Activated CD4-positive, alpha-beta T cell treated with anti-CD3 and anti-CD28 coated beads, Interleukin-2, amount 10 ng/mL, durations not matched to agents 24 days and 14 days (primary cell): ENCODE measurements around the gene TERT. TPM values are rescaled to one million over a fixed set of nuclear protein-coding genes. Genes with fewer than 3 reads are reported as not detected.
"Not testable (repeated sequence)": the region's sequence is repeated elsewhere in the genome, so short reads cannot be mapped to it uniquely, and the experiment has no call there.

ENCODE experiments used
- DNase-seq: peaks from one replicate; pipeline ENCODE4 v3.0.0; 2022
- H3K27ac Mint-ChIP-seq: one replicate; pipeline ENCODE4 v1.8.0; 2022; ENCODE audit warnings: mild to moderate bottlenecking, mixed read lengths
- H3K27me3 Mint-ChIP-seq: one replicate; pipeline ENCODE4 v1.8.0; 2022; ENCODE audit warnings: mixed read lengths
- H3K36me3 Mint-ChIP-seq: one replicate; pipeline ENCODE4 v1.8.0; 2022; ENCODE audit warnings: low read depth, mild to moderate bottlenecking, mixed read lengths
- H3K4me1 Mint-ChIP-seq: one replicate; pipeline ENCODE4 v1.8.0; 2021; ENCODE audit warnings: mixed read lengths
- H3K4me3 Mint-ChIP-seq: one replicate; pipeline ENCODE4 v1.8.0; 2022; ENCODE audit warnings: mild to moderate bottlenecking, moderate library complexity, mixed read lengths
- H3K9me3 Mint-ChIP-seq: one replicate; pipeline ENCODE4 v1.8.0; 2021; ENCODE audit warnings: mixed read lengths
- intact Hi-C: fragments of 100-400 bp; cut with micrococcal nuclease; formaldehyde crosslinking; loops from one replicate; pipeline ENCODE4 v1.15.1; 2023
- total RNA-seq: library from RNA; stranded (reverse); gene quantifications from 2 replicates; pipeline ENCODE4 v1.2.3, GENCODE V29; 2022

Gene TERT
- total RNA-seq, 1 donor from 2014 or later: 16.8 TPM

- DNase-seq: no peak
- Mint-ChIP-seq H3K4me3 (no peak overlapping the region), H3K9me3 (no peaks in the 10 kb centered on the region), H3K27me3 (no peaks in the 10 kb centered on the region), H3K4me1 (peaks cover 9% of the 10 kb centered on the region), H3K27ac (no peak overlapping the region), H3K36me3 (peaks cover 51% of the 10 kb centered on the region)
- intact Hi-C loops: no loop called here
Observed at GRCh38 chr5:1336106-1336561, 41.3 kb upstream of the TERT start.

- no peak overlapping the region for H3K4me3 Mint-ChIP-seq
- H3K9me3 Mint-ChIP-seq: no peaks in the 10 kb centered on the region
- intact Hi-C loops: no loop called here
- DNase-seq: no peak
- peaks cover 50% of the 10 kb centered on the region for H3K36me3 Mint-ChIP-seq
- peaks cover 9% of the 10 kb centered on the region for H3K4me1 Mint-ChIP-seq
- H3K27ac Mint-ChIP-seq: no peak overlapping the region
- no peaks in the 10 kb centered on the region for H3K27me3 Mint-ChIP-seq
Observed at GRCh38 chr5:1335540-1336095, 40.8 kb upstream of the TERT start.

GRCh38 chr5:1334831-1335539, 40.1 kb upstream of the TERT start:
- Mint-ChIP-seq H3K4me3 (no peak overlapping the region), H3K36me3 (peaks cover 50% of the 10 kb centered on the region)

GRCh38 chr5:1333986-1334385, 39.1 kb upstream of the TERT start:
- Mint-ChIP-seq H3K4me1 (peaks cover 9% of the 10 kb centered on the region), H3K27me3 (no peaks in the 10 kb centered on the region), H3K27ac (no peak overlapping the region), H3K9me3 (no peaks in the 10 kb centered on the region), H3K36me3 (peaks cover 51% of the 10 kb centered on the region), H3K4me3 (no peak overlapping the region)
- intact Hi-C loops: no loop called here
- DNase-seq: no peak

More at GRCh38 chr5:1334831-1335539, 40.1 kb upstream of the TERT start:
- H3K27me3 Mint-ChIP-seq: no peaks in the 10 kb centered on the region
- intact Hi-C loops: no loop called here
- H3K4me1 Mint-ChIP-seq: peaks cover 9% of the 10 kb centered on the region
- DNase-seq: no peak
- H3K27ac Mint-ChIP-seq: no peak overlapping the region
- no peaks in the 10 kb centered on the region for H3K9me3 Mint-ChIP-seq

- peaks cover 13% of the 10 kb centered on the region for H3K4me1 Mint-ChIP-seq
- intact Hi-C loops, H3K9me3 Mint-ChIP-seq, DNase-seq, H3K4me3 Mint-ChIP-seq, H3K27me3 Mint-ChIP-seq, H3K27ac Mint-ChIP-seq: not testable (repeated sequence)
- H3K36me3 Mint-ChIP-seq: peaks cover 54% of the 10 kb centered on the region
Observed at GRCh38 chr5:1333286-1333685, 38.4 kb upstream of the TERT start.

- H3K27me3 Mint-ChIP-seq: no peaks in the 10 kb centered on the region
- no peak for DNase-seq
- intact Hi-C loops: no loop called here
- H3K36me3 Mint-ChIP-seq: peaks cover 51% of the 10 kb centered on the region
- H3K27ac Mint-ChIP-seq: no peak overlapping the region
- H3K4me1 Mint-ChIP-seq: peaks cover 14% of the 10 kb centered on the region
- H3K4me3 Mint-ChIP-seq: no peak overlapping the region
- no peaks in the 10 kb centered on the region for H3K9me3 Mint-ChIP-seq
Observed at GRCh38 chr5:1332461-1333001, 37.7 kb upstream of the TERT start.

- Mint-ChIP-seq H3K4me1 (peaks cover 14% of the 10 kb centered on the region), H3K27me3 (no peaks in the 10 kb centered on the region), H3K9me3 (no peaks in the 10 kb centered on the region), H3K36me3 (peaks cover 51% of the 10 kb centered on the region), H3K27ac (no peak overlapping the region), H3K4me3 (no peak overlapping the region)
- no peak for DNase-seq
- intact Hi-C loops: no loop called here
Observed at GRCh38 chr5:1331861-1332405, 37.1 kb upstream of the TERT start.

- H3K27ac Mint-ChIP-seq: no peak overlapping the region
- H3K4me3 Mint-ChIP-seq: no peak overlapping the region
- H3K4me1 Mint-ChIP-seq: peaks cover 11% of the 10 kb centered on the region
- intact Hi-C loops: no loop called here
- peaks cover 50% of the 10 kb centered on the region for H3K36me3 Mint-ChIP-seq
- no peak for DNase-seq
- no peaks in the 10 kb centered on the region for H3K27me3 Mint-ChIP-seq
- no peaks in the 10 kb centered on the region for H3K9me3 Mint-ChIP-seq
Observed at GRCh38 chr5:1330847-1331831, 36.3 kb upstream of the TERT start.

- Mint-ChIP-seq H3K4me3 (no peak overlapping the region), H3K27me3 (no peaks in the 10 kb centered on the region), H3K36me3 (peaks cover 48% of the 10 kb centered on the region), H3K27ac (no peak overlapping the region), H3K4me1 (peaks cover 9% of the 10 kb centered on the region), H3K9me3 (no peaks in the 10 kb centered on the region)
- intact Hi-C loops: no loop called here
- no peak for DNase-seq
Observed at GRCh38 chr5:1330146-1330846, 35.4 kb upstream of the TERT start.

- H3K27me3 Mint-ChIP-seq: no peaks in the 10 kb centered on the region
- no peak for DNase-seq
- peaks cover 47% of the 10 kb centered on the region for H3K36me3 Mint-ChIP-seq
- H3K9me3 Mint-ChIP-seq: no peaks in the 10 kb centered on the region
- no peak overlapping the region for H3K27ac Mint-ChIP-seq
- H3K4me3 Mint-ChIP-seq: no peak overlapping the region
- H3K4me1 Mint-ChIP-seq: peaks cover 9% of the 10 kb centered on the region
- intact Hi-C loops: no loop called here
Observed at GRCh38 chr5:1329111-1329579, 34.3 kb upstream of the TERT start.

- DNase-seq, H3K4me1 Mint-ChIP-seq, H3K27ac Mint-ChIP-seq, H3K27me3 Mint-ChIP-seq, H3K9me3 Mint-ChIP-seq, intact Hi-C loops, H3K4me3 Mint-ChIP-seq: not testable (repeated sequence)
- H3K36me3 Mint-ChIP-seq: peaks cover 50% of the 10 kb centered on the region
Observed at GRCh38 chr5:1328237-1329110, 33.6 kb upstream of the TERT start.

- H3K27me3 Mint-ChIP-seq, H3K27ac Mint-ChIP-seq, H3K4me3 Mint-ChIP-seq, DNase-seq, H3K9me3 Mint-ChIP-seq, H3K4me1 Mint-ChIP-seq, intact Hi-C loops: not testable (repeated sequence)
- peaks cover 40% of the 10 kb centered on the region for H3K36me3 Mint-ChIP-seq
Observed at GRCh38 chr5:1326901-1327756, 32.3 kb upstream of the TERT start.
